BJ (cell line): ENCODE measurements around the gene DGKE. TPM values are rescaled to one million over a fixed set of nuclear protein-coding genes. Genes with fewer than 3 reads are reported as not detected.

ENCODE experiments used
- CTCF ChIA-PET: fragments of 350-600 bp; formaldehyde crosslinking; extraction: SDS; loops from one replicate; lab custom pipeline; 2021; ENCODE audit warnings: antibody characterized with exemption, inconsistent platforms; lab: Yijun Ruan, JAX
- POLR2A ChIA-PET: fragments of 300-600 bp; sonication (Branson Sonifier 250); formaldehyde crosslinking; extraction: SDS; loops from one replicate; lab custom pipeline; 2021; ENCODE audit warnings: antibody characterized with exemption; lab: Charles Lee
- DNase-seq: peaks from one replicate; pipeline ENCODE4 v3.0.0-alpha.2; 2011; ENCODE audit warnings: low read depth
- H3K27me3 ChIP-seq: 2 replicates; pipeline ENCODE4 v1.6.0; 2011; ENCODE audit warnings: low read length; ENCODE audit not compliant: control insufficient read depth, insufficient read depth
- H3K36me3 ChIP-seq: 2 replicates; pipeline ENCODE4 v1.5.1; 2011; ENCODE audit warnings: low read length; ENCODE audit not compliant: control insufficient read depth, insufficient read depth
- H3K4me3 ChIP-seq: 2 replicates; pipeline ENCODE4 v1.5.1; 2011; ENCODE audit warnings: low read depth, mild to moderate bottlenecking, control low read depth, low read length
- CTCF ChIP-seq: IDR thresholded peaks from 2 replicates; pipeline ENCODE4 v1.5.1; 2011; ENCODE audit warnings: low read depth, mild to moderate bottlenecking, control low read depth, inconsistent platforms, low read length, moderate library complexity; ENCODE audit not compliant: insufficient read depth
- polyA plus RNA-seq: library from polyadenylated mRNA; depleted of rRNA; stranded (reverse); fragments of >200 nt; gene quantifications from 2 replicates; pipeline ENCODE4 v1.2.3, GENCODE V29; 2011

Gene DGKE
- polyA plus RNA-seq, 1 experiment: 1.9 TPM

GRCh38 chr17:56835264-56835585, 1.3 kb downstream of the DGKE start:
- POLR2A ChIA-PET: no interaction called here
- DNase-seq: no peak
- TF ChIP-seq CTCF: no peak
- CTCF ChIA-PET: interaction anchor here (1.1 to 4.1 kb wide), 5 partner anchors 15 to 122 kb away, joined by 3 to 17 read pairs (median 3); no protein-coding TSS in a partner anchor
- Histone ChIP-seq H3K36me3 (no peaks in the 10 kb centered on the region; the same call in 1 of the 2 replicates), H3K27me3 (no peaks in the 10 kb centered on the region), H3K4me3 (peak overlapping the region; percentile 86)

GRCh38 chr17:56838687-56839086, 4.7 kb downstream of the DGKE start:
- Histone ChIP-seq H3K36me3 (no peaks in the 10 kb centered on the region), H3K27me3 (no peaks in the 10 kb centered on the region), H3K4me3 (no peak overlapping the region)
- POLR2A ChIA-PET: no interaction called here
- no peak for TF ChIP-seq CTCF
- no peak for DNase-seq
- CTCF ChIA-PET: no interaction called here

- ChIA-PET CTCF (interaction anchor here (1.8 kb wide), 1 partner anchor 8 kb away, joined by 7 read pairs; no protein-coding TSS in a partner anchor), POLR2A (interaction anchor here (0.5 kb wide), 1 partner anchor 452 kb away, joined by 3 read pairs; no protein-coding TSS in a partner anchor)
- H3K4me3 ChIP-seq: no peak overlapping the region
- TF ChIP-seq CTCF: no peak
- no peaks in the 10 kb centered on the region for H3K27me3 ChIP-seq
- no peak for DNase-seq
- no peaks in the 10 kb centered on the region for H3K36me3 ChIP-seq
These were observed 8.6 kb downstream of the DGKE start for GRCh38 chr17:56842577-56842976.

DNA sequence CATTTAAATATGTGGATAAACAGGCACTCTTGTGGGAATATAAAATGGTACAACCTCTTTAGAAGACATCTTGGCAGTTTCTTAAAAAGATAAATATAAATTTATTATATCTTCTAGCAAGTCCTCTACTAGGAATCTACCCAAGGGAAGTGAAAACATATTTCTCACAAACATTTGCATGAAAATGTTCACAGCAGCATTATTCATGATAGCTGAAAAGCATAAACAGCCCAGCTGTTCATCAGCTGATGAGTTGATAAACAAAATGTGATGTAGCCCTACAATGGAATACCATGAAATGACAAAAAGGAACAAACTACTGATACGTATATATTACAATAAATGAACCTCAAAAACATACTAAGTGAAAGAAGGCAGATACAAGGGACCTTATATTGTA, 12.0 kb downstream of the DGKE start:
- no peak overlapping the region for H3K4me3 ChIP-seq
- CTCF ChIA-PET: no interaction called here
- POLR2A ChIA-PET: no interaction called here
- no peak for TF ChIP-seq CTCF
- no peak for DNase-seq
- peaks cover 4% of the 10 kb centered on the region; the same call in 1 of the 2 replicates for H3K36me3 ChIP-seq
- H3K27me3 ChIP-seq: no peaks in the 10 kb centered on the region

GRCh38 chr17:56847106-56847505, 13.2 kb downstream of the DGKE start:
- CTCF ChIA-PET: no interaction called here
- Histone ChIP-seq H3K4me3 (no peak overlapping the region), H3K36me3 (peaks cover 5% of the 10 kb centered on the region; the same call in 1 of the 2 replicates), H3K27me3 (no peaks in the 10 kb centered on the region)
- no peak for DNase-seq
- POLR2A ChIA-PET: no interaction called here
- TF ChIP-seq CTCF: no peak
